B cell (primary cell): ENCODE measurements around the gene ENTPD1. TPM values are rescaled to one million over a fixed set of nuclear protein-coding genes. Genes with fewer than 3 reads are reported as not detected.

ENCODE experiments used
- ATAC-seq: fragments of 200-7000 bp; cut with Tn5 transposase; one replicate; pipeline ENCODE4 v1.10.0; 2021; ENCODE audit warnings: low read depth, mild to moderate bottlenecking, moderate number of reproducible peaks, moderate library complexity
- CTCF ChIA-PET: fragments of 350-600 bp; sonication (Branson Sonifier 250); formaldehyde crosslinking; loops from one replicate; lab custom pipeline; 2021; ENCODE audit warnings: antibody characterized with exemption, inconsistent platforms; lab: Charles Lee
- POLR2A ChIA-PET: fragments of 350-600 bp; sonication (Branson Sonifier 250); formaldehyde crosslinking; loops from one replicate; lab custom pipeline; 2021; ENCODE audit warnings: antibody characterized with exemption; lab: Charles Lee
- DNase-seq: peaks from one replicate; pipeline ENCODE4 v3.0.0; 2013
- H2AFZ ChIP-seq: 2 replicates; pipeline ENCODE4 v1.6.1; 2012; ENCODE audit warnings: mild to moderate bottlenecking, low read depth, low read length; ENCODE audit not compliant: insufficient read depth, poor library complexity, severe bottlenecking
- H3K27ac ChIP-seq, 2 donors: 1 replicate in 1 of 2; 2 replicates in 1 of 2; pipeline ENCODE4 v1.5.1; 2012 to 2013; ENCODE audit warnings: low read length in 2 of 2, mild to moderate bottlenecking in 2 of 2, moderate library complexity in 1 of 2
- H3K27me3 ChIP-seq, 4 experiments: fragments of 200-600 bp in 1 of 4; sonication (generic) in 1 of 4; replicated peaks in 1 of 4; 1 replicate in 2 of 4; 2 replicates in 2 of 4; pipeline versions ENCODE4 v1.6.1 to v1.7.0; 2013 to 2016; ENCODE audit warnings: low read length in 3 of 4, mild to moderate bottlenecking in 2 of 4, mixed read lengths in 1 of 4, moderate library complexity in 1 of 4; ENCODE audit not compliant: insufficient read depth in 4 of 4, control insufficient read depth in 3 of 4; ENCODE audit errors: control extremely low read depth in 1 of 4
- H3K36me3 ChIP-seq, 2 experiments: replicated peaks in 1 of 2; 1 replicate in 1 of 2; 2 replicates in 1 of 2; pipeline versions ENCODE4 v1.6.1 to v1.7.1; 2013; ENCODE audit warnings: low read length in 1 of 2; ENCODE audit not compliant: insufficient read depth in 2 of 2, control insufficient read depth in 1 of 2; ENCODE audit errors: control extremely low read depth in 1 of 2, extremely low read depth in 1 of 2
- H3K4me1 ChIP-seq, 2 donors: fragments of 200-600 bp in 1 of 2; sonication (generic) in 1 of 2; 1 replicate in 1 of 2; 2 replicates in 1 of 2; pipeline versions ENCODE4 v1.5.1 to v1.6.1; 2013 to 2017; ENCODE audit warnings: low read length in 2 of 2; ENCODE audit not compliant: control insufficient read depth in 2 of 2, insufficient read depth in 2 of 2
- H3K4me2 ChIP-seq: replicated peaks from 2 replicates; pipeline ENCODE3; 2012; ENCODE audit warnings: mild to moderate bottlenecking, low read depth, low read length; ENCODE audit not compliant: poor library complexity, severe bottlenecking
- H3K4me3 ChIP-seq, 5 experiments: fragments of 200-600 bp in 1 of 5; sonication (generic) in 1 of 5; 1 replicate in 3 of 5; 2 replicates in 2 of 5; pipeline versions ENCODE4 v1.5.1 to v1.7.0; 2011 to 2016; ENCODE audit warnings: low read length in 4 of 5, mild to moderate bottlenecking in 4 of 5, low read depth in 2 of 5, control low read depth in 1 of 5, moderate library complexity in 1 of 5; ENCODE audit not compliant: insufficient read depth in 1 of 5; ENCODE audit errors: control extremely low read depth in 1 of 5, extremely low read depth in 1 of 5
- H3K79me2 ChIP-seq: fragments of 200-600 bp; sonication (generic); one replicate; pipeline ENCODE4 v1.6.0; 2016; ENCODE audit warnings: low read length; ENCODE audit not compliant: control insufficient read depth, insufficient read depth
- H3K9ac ChIP-seq: fragments of 200-600 bp; sonication (generic); 2 replicates; pipeline ENCODE4 v1.6.1; 2017; ENCODE audit warnings: mild to moderate bottlenecking, low read length, moderate library complexity
- H3K9me3 ChIP-seq, 3 donors: one replicate each; pipeline versions ENCODE4 v1.6.1 to v1.7.1; 2013; ENCODE audit warnings: low read length in 2 of 3; ENCODE audit not compliant: control insufficient read depth in 2 of 3, insufficient read depth in 1 of 3; ENCODE audit errors: control extremely low read depth in 1 of 3
- H4K20me1 ChIP-seq: 2 replicates; pipeline ENCODE4 v1.6.0; 2012; ENCODE audit warnings: mild to moderate bottlenecking, low read length; ENCODE audit not compliant: insufficient read depth, control insufficient read depth, poor library complexity, severe bottlenecking
- H3K27ac Mint-ChIP-seq: one replicate; pipeline ENCODE4 v1.8.0; 2021; ENCODE audit warnings: mixed read lengths
- H3K27me3 Mint-ChIP-seq: one replicate; pipeline ENCODE4 v1.8.0; 2021; ENCODE audit warnings: mixed read lengths
- H3K4me1 Mint-ChIP-seq: one replicate; pipeline ENCODE4 v1.8.0; 2021; ENCODE audit warnings: mixed read lengths
- H3K4me3 Mint-ChIP-seq: one replicate; pipeline ENCODE4 v1.8.0; 2021; ENCODE audit warnings: mixed read lengths
- H3K9me3 Mint-ChIP-seq: one replicate; pipeline ENCODE4 v1.8.0; 2022; ENCODE audit warnings: mixed read lengths; ENCODE audit not compliant: insufficient read depth
- CTCF ChIP-seq: fragments of 200-600 bp; IDR thresholded peaks from one replicate; pipeline ENCODE4 v1.8.0; 2022; ENCODE audit warnings: antibody characterized with exemption, mild to moderate bottlenecking
- EZH2 ChIP-seq: IDR thresholded peaks from 2 replicates; pipeline ENCODE4 v1.6.1; 2012; ENCODE audit warnings: borderline replicate concordance, low read depth, mild to moderate bottlenecking, moderate library complexity, low read length; ENCODE audit not compliant: insufficient read depth, poor library complexity, severe bottlenecking
- WGBS: methylation state at CpG from one replicate; pipeline ENCODE4 v1.1.5; 2013; ENCODE audit warnings: missing lambda C conversion rate; ENCODE audit not compliant: insufficient coverage; 5-methylcytosine and 5-hydroxymethylcytosine counted together
- intact Hi-C: fragments of 100-400 bp; cut with micrococcal nuclease; formaldehyde crosslinking; loops from one replicate; pipeline ENCODE4 v1.10.0; 2022
- polyA plus RNA-seq: library from polyadenylated mRNA; depleted of rRNA; stranded (reverse); fragments of >200 nt; gene quantifications from 2 replicates; pipeline ENCODE4 v1.2.3, GENCODE V29; 2012
- total RNA-seq, 2 donors: library from RNA; stranded (reverse); fragments of 120-200 nt in 1 of 2; gene quantifications; 1 replicate in 1 of 2; 2 replicates in 1 of 2; pipeline versions ENCODE4 v1.2.3 to v1.2.4, GENCODE V29; 2013 to 2022

The ENTPD1 gene
- total and polyA plus RNA-seq, 2 donors (not counting 1 experiment from before 2014, with no cell fraction given) = 25.9 to 96.3 TPM

GRCh38 chr10:95889830-95890229, 133.9 kb downstream of the ENTPD1 start:
- Histone ChIP-seq H4K20me1 (no peaks in the 10 kb centered on the region), H3K9me3 (no peaks in the 10 kb centered on the region), H3K79me2 (no peaks in the 10 kb centered on the region), H3K4me2 (no peak overlapping the region), H3K9ac (no peak overlapping the region), H3K4me3 (no peak overlapping the region), H3K36me3 (peaks cover 0 to 2% of the 10 kb centered on the region in 2 experiments), H3K4me1 (no peaks in the 10 kb centered on the region), H3K27ac (no peak overlapping the region), H3K27me3 (no peaks in the 10 kb centered on the region), H2AFZ (no peak overlapping the region)
- H3K9me3 Mint-ChIP-seq = no peaks in the 10 kb centered on the region
- WGBS = no CpG with 5 or more reads among the region's 2 CpGs
- H3K27me3 Mint-ChIP-seq = no peaks in the 10 kb centered on the region
- no peak overlapping the region for H3K27ac Mint-ChIP-seq
- intact Hi-C loops = no loop called here
- ChIA-PET POLR2A (no interaction called here), CTCF (no interaction called here)
- DNase-seq (no peak), ATAC-seq (no peak)
- H3K4me1 Mint-ChIP-seq = peaks cover 2% of the 10 kb centered on the region
- TF ChIP-seq EZH2 = no peak
- no peak for TF ChIP-seq CTCF
- no peak overlapping the region for H3K4me3 Mint-ChIP-seq

- DNase-seq (peak; percentile 71), ATAC-seq (peak; percentile 67)
- Mint-ChIP-seq H3K27ac (peak overlapping the region; percentile 43), H3K9me3 (no peaks in the 10 kb centered on the region), H3K4me1 (peaks cover 19% of the 10 kb centered on the region), H3K4me3 (peak overlapping the region; percentile 12), H3K27me3 (no peaks in the 10 kb centered on the region)
- no peaks in the 10 kb centered on the region for H3K27me3 ChIP-seq
- H4K20me1 ChIP-seq = no peaks in the 10 kb centered on the region
- intact Hi-C loops = loop anchor here (1.0 kb wide), 1 partner anchor 11 kb away; the partner anchor contains the start of gene CC2D2B
- H3K4me2 ChIP-seq = peak overlapping the region; percentile 59
- peak overlapping the region; percentile 65 for H2AFZ ChIP-seq
- WGBS = 96% methylated on average over 3 of the region's 4 CpGs
- TF ChIP-seq EZH2 (no peak), CTCF (no peak)
- ChIA-PET CTCF (interaction anchor here (1.2 to 1.6 kb wide), 2 partner anchors 53 to 202 kb away, joined by 3 to 10 read pairs; partner anchors contain the start of gene TCTN3), POLR2A (interaction anchor here (0.6 to 1.4 kb wide), 3 partner anchors 9 to 60 kb away, joined by 3 to 4 read pairs (median 4); partner anchors contain the start of gene CC2D2B)
- H3K9me3 ChIP-seq = no peaks in the 10 kb centered on the region
- H3K9ac ChIP-seq = peak overlapping the region; percentile 25
- H3K4me3 ChIP-seq = no peak overlapping the region
- H3K4me1 ChIP-seq = peaks cover 12 to 15% of the 10 kb centered on the region in 2 donors
- peak overlapping the region; percentile 11 to 75 for H3K27ac ChIP-seq
- peaks cover 5 to 14% of the 10 kb centered on the region in 2 experiments for H3K36me3 ChIP-seq
- no peaks in the 10 kb centered on the region for H3K79me2 ChIP-seq
These were observed 140.3 kb downstream of the ENTPD1 start for GRCh38 chr10:95896071-95896850.
